CD14-positive monocyte (primary cell): Measurements from ENCODE around the gene FHIP1B. TPM values are rescaled to one million over a fixed set of nuclear protein-coding genes. Genes with fewer than 3 reads are reported as not detected.

ENCODE experiments used
- DNase-seq, 3 donors: peaks; one replicate each; pipeline ENCODE4 v3.0.0-alpha.2; 2011 to 2022
- H2AFZ ChIP-seq: 2 replicates; pipeline ENCODE4 v1.6.0; 2012; ENCODE audit warnings: mild to moderate bottlenecking, low read depth, low read length, inconsistent platforms; ENCODE audit not compliant: insufficient read depth, poor library complexity, severe bottlenecking
- H3K27ac ChIP-seq, 2 donors: 1 replicate in 1 of 2; 2 replicates in 1 of 2; pipeline ENCODE4 v1.5.1; 2012 to 2013; ENCODE audit warnings: low read length in 2 of 2, control low read depth in 1 of 2, inconsistent platforms in 1 of 2, low read depth in 1 of 2, mild to moderate bottlenecking in 1 of 2
- H3K27me3 ChIP-seq, 2 donors: one replicate each; pipeline versions ENCODE4 v1.6.0 to v1.6.1; 2011 to 2013; ENCODE audit warnings: low read length in 2 of 2; ENCODE audit not compliant: control insufficient read depth in 2 of 2, insufficient read depth in 2 of 2
- H3K36me3 ChIP-seq, 2 donors: replicated peaks in 1 of 2; 1 replicate in 1 of 2; 2 replicates in 1 of 2; pipeline versions ENCODE4 v1.5.1 to v1.6.1; 2012 to 2013; ENCODE audit warnings: low read length in 2 of 2, control low read depth in 1 of 2, inconsistent platforms in 1 of 2, mild to moderate bottlenecking in 1 of 2; ENCODE audit not compliant: insufficient read depth in 2 of 2, control insufficient read depth in 1 of 2
- H3K4me1 ChIP-seq, 2 donors: 1 replicate in 1 of 2; 2 replicates in 1 of 2; pipeline versions ENCODE4 v1.5.1 to v1.6.1; 2012 to 2013; ENCODE audit warnings: low read length in 2 of 2, control low read depth in 1 of 2, inconsistent platforms in 1 of 2, mild to moderate bottlenecking in 1 of 2, moderate library complexity in 1 of 2; ENCODE audit not compliant: insufficient read depth in 2 of 2, control insufficient read depth in 1 of 2
- H3K4me2 ChIP-seq: replicated peaks from 2 replicates; pipeline ENCODE3; 2012; ENCODE audit warnings: low read length, moderate library complexity, mild to moderate bottlenecking; ENCODE audit not compliant: poor library complexity, severe bottlenecking; ENCODE audit errors: extremely low read depth
- H3K4me3 ChIP-seq, 3 experiments: fragments of 200-600 bp in 1 of 3; sonication (generic) in 1 of 3; replicated peaks in 1 of 3; 1 replicate in 2 of 3; 2 replicates in 1 of 3; pipeline ENCODE4 v1.5.1; 2011 to 2013; ENCODE audit warnings: low read length in 3 of 3, mild to moderate bottlenecking in 3 of 3, control low read depth in 2 of 3, low read depth in 2 of 3, inconsistent platforms in 1 of 3, moderate library complexity in 1 of 3
- H3K79me2 ChIP-seq: 2 replicates; pipeline ENCODE4 v1.6.0; 2012; ENCODE audit warnings: mild to moderate bottlenecking, control low read depth, inconsistent platforms, low read length, moderate library complexity; ENCODE audit not compliant: insufficient read depth
- H3K9ac ChIP-seq: 2 replicates; pipeline ENCODE4 v1.6.0; 2017; ENCODE audit warnings: low read length, mild to moderate bottlenecking; ENCODE audit not compliant: insufficient read depth, poor library complexity, severe bottlenecking
- H3K9me3 ChIP-seq, 2 donors: replicated peaks in 1 of 2; 1 replicate in 1 of 2; 2 replicates in 1 of 2; pipeline versions ENCODE4 v1.5.1 to v1.6.1; 2012 to 2013; ENCODE audit warnings: low read length in 2 of 2, control low read depth in 1 of 2; ENCODE audit not compliant: control insufficient read depth in 1 of 2, insufficient read depth in 1 of 2
- H4K20me1 ChIP-seq: 2 replicates; pipeline ENCODE4 v1.6.0; 2012; ENCODE audit warnings: mild to moderate bottlenecking, low read length, control low read depth, moderate library complexity; ENCODE audit not compliant: insufficient read depth
- H3K27ac Mint-ChIP-seq, 7 donors: one replicate each; pipeline ENCODE4 v1.8.0; 2020; ENCODE audit warnings: mild to moderate bottlenecking in 7 of 7, mixed read lengths in 7 of 7, moderate library complexity in 6 of 7, inconsistent platforms in 2 of 7
- H3K27me3 Mint-ChIP-seq, 3 donors: one replicate each; pipeline ENCODE4 v1.8.0; 2021 to 2022; ENCODE audit warnings: low read depth in 3 of 3, mild to moderate bottlenecking in 3 of 3, mixed read lengths in 3 of 3, moderate library complexity in 3 of 3, inconsistent platforms in 1 of 3
- H3K36me3 Mint-ChIP-seq, 2 donors: one replicate each; pipeline ENCODE4 v1.8.0; 2020; ENCODE audit warnings: mixed read lengths in 2 of 2, inconsistent platforms in 1 of 2, mild to moderate bottlenecking in 1 of 2
- H3K4me1 Mint-ChIP-seq: one replicate; pipeline ENCODE4 v1.8.0; 2020; ENCODE audit warnings: mild to moderate bottlenecking, mixed read lengths
- H3K4me3 Mint-ChIP-seq, 2 donors: one replicate each; pipeline ENCODE4 v1.8.0; 2020; ENCODE audit warnings: mild to moderate bottlenecking in 2 of 2, mixed read lengths in 2 of 2, moderate library complexity in 1 of 2
- H3K9me3 Mint-ChIP-seq, 7 donors: one replicate each; pipeline ENCODE4 v1.8.0; 2020 to 2022; ENCODE audit warnings: mixed read lengths in 7 of 7, mild to moderate bottlenecking in 6 of 7, moderate library complexity in 6 of 7, inconsistent platforms in 2 of 7
- CTCF ChIP-seq: fragments of 200-600 bp; IDR thresholded peaks from one replicate; pipeline ENCODE4 v1.8.0; 2022; ENCODE audit warnings: antibody characterized with exemption, mild to moderate bottlenecking
- WGBS: methylation state at CpG from one replicate; pipeline ENCODE4 v1.1.5; 2013; ENCODE audit warnings: missing lambda C conversion rate; ENCODE audit not compliant: insufficient coverage; 5-methylcytosine and 5-hydroxymethylcytosine counted together
- intact Hi-C, 2 donors: fragments of 100-400 bp; cut with micrococcal nuclease; formaldehyde crosslinking; loops; one replicate each; pipeline versions ENCODE4 v1.15.0 to v1.15.1; 2023
- polyA plus RNA-seq, 3 donors: library from polyadenylated mRNA; depleted of rRNA in 1 of 3; unstranded in 2 of 3; stranded (reverse) in 1 of 3; fragments of 300-500 nt in 2 of 3; fragments of >200 nt in 1 of 3; fragmentation: Illumina TruSeq in 2 of 3; gene quantifications; 1 replicate in 2 of 3; 2 replicates in 1 of 3; pipeline ENCODE4 v1.2.3, GENCODE V29; 2012 to 2021

The FHIP1B gene
- polyA plus RNA-seq, 3 donors, result 14.2 to 64.1 (median 18.9) TPM

- no peak for DNase-seq
- H3K27ac Mint-ChIP-seq, result no peak overlapping the region
- H3K4me3 Mint-ChIP-seq, result no peak overlapping the region
- no peak overlapping the region for H3K9ac ChIP-seq
- no peaks in the 10 kb centered on the region for H3K79me2 ChIP-seq
- no peak overlapping the region for H3K27ac ChIP-seq
- H4K20me1 ChIP-seq, result no peaks in the 10 kb centered on the region
- H3K4me3 ChIP-seq, result no peak overlapping the region
- H2AFZ ChIP-seq, result no peak overlapping the region
- H3K4me1 Mint-ChIP-seq, result peaks cover 7% of the 10 kb centered on the region
- no peaks in the 10 kb centered on the region for H3K36me3 Mint-ChIP-seq
- H3K9me3 ChIP-seq, result peaks cover 0 to 10% of the 10 kb centered on the region in 2 donors
- no peak overlapping the region for H3K4me2 ChIP-seq
- intact Hi-C loops, result no loop called here
- WGBS, result no CpG with 5 or more reads among the region's 1 CpG
- peaks cover 0 to 3% (median 0%) of the 10 kb centered on the region in 7 donors for H3K9me3 Mint-ChIP-seq
- H3K4me1 ChIP-seq, result peaks cover 0 to 3% of the 10 kb centered on the region in 2 donors
- no peak for TF ChIP-seq CTCF
- H3K27me3 Mint-ChIP-seq, result peaks cover 1 to 4% (median 2%) of the 10 kb centered on the region in 3 donors
- H3K36me3 ChIP-seq, result no peaks in the 10 kb centered on the region
- peaks cover 29 to 39% of the 10 kb centered on the region in 2 donors for H3K27me3 ChIP-seq
Measured at GRCh38 chr11:6253197-6253596, 18.8 kb upstream of the FHIP1B start.

GRCh38 chr11:6251990-6252473 is 17.6 kb upstream of the FHIP1B start:
- 100% methylated on average over 5 of the region's 6 CpGs for WGBS
- Mint-ChIP-seq H3K4me1 (peaks cover 8% of the 10 kb centered on the region), H3K4me3 (no peak overlapping the region), H3K36me3 (no peaks in the 10 kb centered on the region), H3K27me3 (peaks cover 1 to 2% (median 1%) of the 10 kb centered on the region in 3 donors), H3K27ac (no peak overlapping the region), H3K9me3 (no peaks in the 10 kb centered on the region)
- H3K9ac ChIP-seq, result no peak overlapping the region
- no peak for DNase-seq
- no peaks in the 10 kb centered on the region for H3K36me3 ChIP-seq
- no peaks in the 10 kb centered on the region for H3K9me3 ChIP-seq
- no peak overlapping the region for H2AFZ ChIP-seq
- H3K4me3 ChIP-seq, result no peak overlapping the region
- H3K27ac ChIP-seq, result no peak overlapping the region
- H3K4me1 ChIP-seq, result peaks cover 0 to 6% of the 10 kb centered on the region in 2 donors
- H3K4me2 ChIP-seq, result no peak overlapping the region
- H3K27me3 ChIP-seq, result peaks cover 17 to 28% of the 10 kb centered on the region in 2 donors
- H3K79me2 ChIP-seq, result no peaks in the 10 kb centered on the region
- intact Hi-C loops, result no loop called here
- no peak for TF ChIP-seq CTCF
- H4K20me1 ChIP-seq, result no peaks in the 10 kb centered on the region
